Common myeloid progenitor, CD34-positive (primary cell): ENCODE results near the gene ATP5F1D.

Source experiments
- CTCF ChIA-PET: fragments of 350-600 bp; sonication (Branson Sonifier 250); formaldehyde crosslinking; loops from one replicate; lab custom pipeline; 2021; ENCODE audit warnings: antibody characterized with exemption; lab: Charles Lee
- POLR2A ChIA-PET: fragments of 350-600 bp; sonication (Branson Sonifier 250); formaldehyde crosslinking; loops from one replicate; lab custom pipeline; 2021; ENCODE audit warnings: antibody characterized with exemption; lab: Charles Lee
- DNase-seq, 3 donors: peaks; one replicate each; pipeline versions ENCODE4 v3.0.0 to v3.0.0-alpha.2; 2013
- H3K27ac ChIP-seq, 2 experiments: 1 replicate in 1 of 2; 2 replicates in 1 of 2; pipeline ENCODE4 v1.7.0; 2013; ENCODE audit warnings: inconsistent platforms in 2 of 2, low read length in 2 of 2, mild to moderate bottlenecking in 2 of 2, low read depth in 1 of 2, moderate library complexity in 1 of 2; ENCODE audit not compliant: severe bottlenecking in 2 of 2, insufficient read depth in 1 of 2, poor library complexity in 1 of 2
- H3K27me3 ChIP-seq, 5 experiments: replicated peaks in 2 of 5; 1 replicate in 3 of 5; 2 replicates in 2 of 5; pipeline versions ENCODE4 v1.6.1 to v1.7.0; 2013; ENCODE audit warnings: low read length in 4 of 5, mild to moderate bottlenecking in 2 of 5, moderate library complexity in 2 of 5, inconsistent platforms in 1 of 5; ENCODE audit not compliant: insufficient read depth in 5 of 5, control insufficient read depth in 4 of 5
- H3K36me3 ChIP-seq, 4 experiments: 1 replicate in 2 of 4; 2 replicates in 2 of 4; pipeline versions ENCODE4 v1.6.1 to v1.7.0; 2013; ENCODE audit warnings: low read length in 3 of 4, control low read depth in 1 of 4, mild to moderate bottlenecking in 1 of 4; ENCODE audit not compliant: control insufficient read depth in 4 of 4, insufficient read depth in 4 of 4
- H3K4me1 ChIP-seq, 4 experiments: 1 replicate in 3 of 4; 2 replicates in 1 of 4; pipeline versions ENCODE4 v1.6.1 to v1.7.1; 2013; ENCODE audit warnings: low read length in 3 of 4, mild to moderate bottlenecking in 3 of 4, control low read depth in 1 of 4, inconsistent platforms in 1 of 4, moderate library complexity in 1 of 4; ENCODE audit not compliant: control insufficient read depth in 4 of 4, insufficient read depth in 4 of 4; ENCODE audit errors: control extremely low read depth in 1 of 4
- H3K4me3 ChIP-seq, 7 experiments: 1 replicate in 4 of 7; 2 replicates in 3 of 7; pipeline versions ENCODE4 v1.5.1 to v1.7.0; 2013; ENCODE audit warnings: mild to moderate bottlenecking in 7 of 7, low read length in 6 of 7, moderate library complexity in 6 of 7, inconsistent platforms in 2 of 7, low read depth in 2 of 7, control low read depth in 1 of 7; ENCODE audit not compliant: insufficient read depth in 4 of 7, control insufficient read depth in 1 of 7; ENCODE audit errors: extremely low read depth in 1 of 7
- H3K9me3 ChIP-seq, 5 experiments: 1 replicate in 4 of 5; 2 replicates in 1 of 5; pipeline versions ENCODE4 v1.6.1 to v1.7.1; 2013; ENCODE audit warnings: low read length in 4 of 5, mild to moderate bottlenecking in 2 of 5, inconsistent platforms in 1 of 5, low read depth in 1 of 5, moderate library complexity in 1 of 5; ENCODE audit not compliant: control insufficient read depth in 4 of 5, insufficient read depth in 2 of 5; ENCODE audit errors: control extremely low read depth in 1 of 5
- WGBS: methylation state at CpG from one replicate; pipeline ENCODE4 v1.1.5; 2013; ENCODE audit not compliant: insufficient coverage; 5-methylcytosine and 5-hydroxymethylcytosine counted together

The ATP5F1D gene

DNA sequence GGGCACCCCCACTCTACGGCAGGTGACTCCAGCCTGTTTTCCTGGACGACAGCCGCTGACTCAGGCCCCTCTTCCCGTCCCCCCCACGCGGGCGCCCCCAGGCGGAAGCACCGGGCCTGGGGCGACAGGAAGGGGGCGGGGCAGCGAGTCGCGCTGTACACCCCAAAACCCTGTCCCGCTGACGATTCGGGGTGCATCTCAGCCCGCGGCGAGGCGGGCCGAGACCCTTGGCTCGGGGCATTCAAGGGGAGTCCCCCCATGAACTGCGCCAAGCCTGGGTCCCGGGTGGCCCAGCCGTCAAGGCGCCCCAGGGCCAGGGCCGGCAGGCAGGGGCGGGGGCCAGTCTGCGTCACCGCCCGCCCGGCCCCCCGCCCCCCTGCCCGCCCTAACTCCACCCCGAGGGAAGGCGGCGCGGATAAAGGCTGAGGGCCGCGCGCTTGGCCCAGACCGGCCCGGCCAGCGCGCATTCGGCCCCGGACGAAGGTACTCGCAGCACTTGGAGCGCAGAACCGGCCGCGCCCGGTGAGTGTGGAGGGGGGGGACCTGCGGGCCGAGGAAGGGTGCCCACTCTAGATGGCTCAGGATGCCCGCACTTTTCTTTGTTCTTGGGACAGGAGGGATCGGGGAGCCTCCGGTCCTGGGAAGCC lies 6.7 kb downstream of the ATP5F1D start, which contains the start of gene MIDN:
TSS of gene MIDN (plus strand) at position 445 of the 647 bp plus-strand sequence. CDS start 1,714 bp downstream, outside the sequence.
- POLR2A ChIA-PET: interaction anchor here (1.0 to 2.6 kb wide), 4 partner anchors 13 to 27 kb away, joined by 4 to 22 read pairs (median 12); partner anchors contain the start of genes CIRBP and FAM174C
- H3K4me1 ChIP-seq: peaks cover 0 to 55% (median 43%) of the 10 kb centered on the region in 4 experiments
- CTCF ChIA-PET: no interaction called here
- peak within 1 kb of the TSS; percentile 56 to 86 (median 71) for H3K4me3 ChIP-seq
- peak; percentile 78 to 91 (median 88) for DNase-seq
- 0% methylated on average over 36 of the region's 60 CpGs for WGBS
- H3K9me3 ChIP-seq: no peaks in the 10 kb centered on the region
- H3K36me3 ChIP-seq: peaks cover 0 to 25% (median 5%) of the 10 kb centered on the region in 4 experiments
- no peaks in the 10 kb centered on the region for H3K27me3 ChIP-seq
- H3K27ac ChIP-seq: peak within 1 kb of the TSS; percentile 83 to 94

DNA sequence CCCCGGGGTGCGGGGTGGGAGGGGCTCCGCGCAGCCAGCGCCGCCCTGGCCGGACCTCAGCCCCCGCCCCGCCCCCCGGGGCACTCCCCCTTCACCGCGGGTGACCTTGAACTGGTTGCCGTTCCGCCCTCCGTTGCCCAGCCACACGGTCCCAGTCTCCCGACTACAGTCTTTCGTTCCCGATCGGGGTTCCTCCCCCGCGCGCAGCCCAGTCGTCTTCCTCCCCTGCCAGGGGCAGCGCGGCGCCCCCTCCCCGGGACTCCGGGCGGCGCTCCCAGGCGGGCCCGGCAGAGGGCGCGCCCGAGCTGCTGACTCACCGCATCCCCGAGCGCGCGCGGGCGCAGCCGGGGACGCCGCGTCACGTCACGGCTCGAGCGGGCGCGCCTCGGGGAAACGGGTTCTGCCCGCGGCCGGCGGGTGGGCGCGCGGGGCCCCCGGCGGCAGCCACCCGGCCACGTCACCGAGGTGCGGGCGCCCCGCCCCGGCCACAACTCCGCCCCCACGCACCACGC lies 7.3 kb downstream of the ATP5F1D start:
- Histone ChIP-seq H3K4me3 (peak overlapping the region; percentile 56 to 86 (median 71)), H3K27ac (peak overlapping the region; percentile 83 to 94), H3K27me3 (no peaks in the 10 kb centered on the region), H3K36me3 (peaks cover 0 to 25% (median 5%) of the 10 kb centered on the region in 4 experiments), H3K9me3 (no peaks in the 10 kb centered on the region), H3K4me1 (peaks cover 0 to 55% (median 46%) of the 10 kb centered on the region in 4 experiments)
- peak; percentile 84 to 92 (median 91) for DNase-seq
- ChIA-PET POLR2A (interaction anchor here (0.6 to 2.6 kb wide), 5 partner anchors 13 to 121 kb away, joined by 4 to 22 read pairs (median 5); partner anchors contain the start of genes CIRBP and FAM174C), CTCF (no interaction called here)
- under 1% methylated on average over 57 of the region's 74 CpGs for WGBS

DNA sequence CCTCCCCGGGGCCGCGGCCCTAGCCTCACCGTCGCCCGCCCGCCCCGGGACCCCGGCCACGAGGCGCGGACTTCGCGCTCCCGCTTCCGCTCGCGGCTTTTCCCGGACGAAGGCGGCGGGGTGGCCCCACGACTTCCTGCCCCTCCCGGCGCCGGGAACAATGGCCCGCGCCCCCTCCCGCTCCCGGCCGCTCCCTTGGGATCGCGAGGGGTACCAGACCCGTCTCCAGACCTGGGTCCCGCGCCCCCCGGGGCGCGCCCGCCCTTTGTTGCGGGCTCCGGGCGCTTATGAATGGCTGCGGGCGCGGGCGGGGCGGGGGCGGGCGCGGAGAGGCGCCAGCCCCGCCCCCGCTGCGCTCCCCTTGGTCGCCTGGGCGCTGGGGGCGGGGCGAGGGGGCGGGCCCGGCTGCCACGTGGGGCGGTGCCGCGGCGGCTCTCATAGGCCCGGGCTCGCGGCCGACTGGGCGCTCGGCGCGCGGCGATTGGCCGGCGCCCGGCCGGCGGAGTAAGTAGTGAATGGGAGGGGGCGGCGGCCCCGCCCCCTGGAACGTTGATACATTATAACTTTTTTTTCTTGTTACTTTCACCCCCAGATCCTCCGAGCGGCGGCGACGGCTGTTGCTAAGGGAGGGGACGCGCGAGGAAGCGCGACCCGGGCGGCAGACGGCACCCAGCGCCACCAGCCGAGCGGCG lies 7.9 kb downstream of the ATP5F1D start:
- no peaks in the 10 kb centered on the region for H3K9me3 ChIP-seq
- DNase-seq: peak; percentile 91 to 96 (median 96)
- peak overlapping the region; percentile 54 to 94 for H3K27ac ChIP-seq
- 0% methylated on average over 54 of the region's 102 CpGs for WGBS
- H3K4me3 ChIP-seq: peak overlapping the region; percentile 70 to 87 (median 79)
- CTCF ChIA-PET: no interaction called here
- no peaks in the 10 kb centered on the region for H3K27me3 ChIP-seq
- POLR2A ChIA-PET: interaction anchor here (0.6 to 2.6 kb wide), 5 partner anchors 12 to 120 kb away, joined by 4 to 22 read pairs (median 5); partner anchors contain the start of genes CIRBP and FAM174C
- H3K4me1 ChIP-seq: peaks cover 0 to 55% (median 48%) of the 10 kb centered on the region in 4 experiments
- peaks cover 0 to 26% (median 8%) of the 10 kb centered on the region in 4 experiments for H3K36me3 ChIP-seq

DNA sequence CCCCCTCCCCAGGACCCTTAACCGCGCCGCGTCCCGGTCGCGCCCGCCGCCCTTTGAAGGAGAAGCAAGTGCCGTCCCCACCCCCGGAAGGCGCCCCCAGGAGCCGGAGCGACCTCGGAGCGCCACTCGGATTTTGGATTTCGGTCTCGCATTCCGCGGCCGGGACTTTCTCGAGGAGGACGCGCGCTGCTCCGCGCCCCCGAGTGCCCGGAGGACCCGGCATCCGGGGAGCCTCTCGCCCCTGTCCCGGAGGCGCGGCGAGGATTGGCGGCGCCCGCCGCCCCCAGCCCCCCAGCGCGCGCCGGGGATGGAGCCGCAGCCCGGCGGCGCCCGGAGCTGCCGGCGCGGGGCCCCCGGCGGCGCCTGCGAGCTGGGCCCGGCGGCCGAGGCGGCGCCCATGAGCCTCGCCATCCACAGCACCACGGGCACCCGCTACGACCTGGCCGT lies 8.5 kb downstream of the ATP5F1D start:
- H3K36me3 ChIP-seq: peaks cover 0 to 26% (median 13%) of the 10 kb centered on the region in 4 experiments
- CTCF ChIA-PET: no interaction called here
- peak overlapping the region in 1 of 2 experiments; percentile 89 for H3K27ac ChIP-seq
- no peak for DNase-seq
- H3K27me3 ChIP-seq: no peaks in the 10 kb centered on the region
- under 1% methylated on average over 66 of the region's 67 CpGs for WGBS
- peak overlapping the region; percentile 70 to 87 (median 79) for H3K4me3 ChIP-seq
- peaks cover 0 to 55% (median 48%) of the 10 kb centered on the region in 4 experiments for H3K4me1 ChIP-seq
- POLR2A ChIA-PET: interaction anchor here (1.8 to 2.6 kb wide), 2 partner anchors 16 to 19 kb away, joined by 19 to 22 read pairs; partner anchors contain the start of gene CIRBP
- H3K9me3 ChIP-seq: no peaks in the 10 kb centered on the region

DNA sequence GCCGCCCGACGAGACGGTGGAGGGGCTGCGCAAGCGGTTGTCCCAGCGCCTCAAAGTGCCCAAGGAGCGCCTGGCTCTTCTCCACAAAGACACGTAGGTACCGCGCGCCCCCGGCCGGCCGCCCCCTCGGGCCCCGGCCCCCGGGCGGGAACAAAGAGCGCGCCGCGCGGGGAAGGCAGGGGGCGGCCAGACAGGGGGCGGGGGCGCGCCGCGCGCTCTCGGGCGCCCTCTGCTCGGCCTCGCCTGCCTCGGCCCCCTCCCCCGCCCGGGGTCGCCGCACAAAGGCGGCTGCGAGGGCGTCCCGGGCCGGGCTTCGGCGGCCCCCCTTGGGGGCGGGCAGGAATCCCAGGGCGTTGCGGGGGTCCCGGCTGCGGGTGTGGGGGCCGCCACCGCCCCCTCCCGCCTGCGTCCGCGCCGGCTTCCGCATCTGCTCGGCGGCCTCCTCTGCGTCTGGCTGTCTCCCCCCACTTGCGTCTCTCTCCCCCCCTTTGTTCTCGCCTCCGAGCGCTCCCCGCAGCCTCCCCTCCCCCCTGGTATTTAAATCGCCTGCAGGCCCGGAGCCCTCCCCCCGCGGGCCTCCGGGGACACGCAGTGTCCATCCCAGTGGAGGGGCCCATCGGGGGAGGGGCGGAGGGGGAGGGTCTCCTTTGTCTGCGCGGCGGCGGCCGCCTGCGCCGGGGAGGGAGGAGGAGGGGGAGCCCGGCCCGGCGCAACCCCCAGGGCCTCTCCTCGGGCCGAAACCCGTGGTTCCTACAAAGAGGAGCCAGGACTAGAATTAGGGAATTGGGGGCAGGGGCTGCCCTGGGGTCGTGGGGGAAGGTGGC lies 9.1 kb downstream of the ATP5F1D start:
- Histone ChIP-seq H3K9me3 (no peaks in the 10 kb centered on the region), H3K4me1 (peaks cover 0 to 56% (median 50%) of the 10 kb centered on the region in 4 experiments), H3K36me3 (peaks cover 0 to 27% (median 20%) of the 10 kb centered on the region in 4 experiments), H3K27ac (peak overlapping the region; percentile 50 to 89), H3K27me3 (no peaks in the 10 kb centered on the region), H3K4me3 (peak overlapping the region; percentile 70 to 87 (median 79))
- WGBS: under 1% methylated on average over 62 of the region's 90 CpGs
- ChIA-PET POLR2A (interaction anchor here (2.6 to 7.0 kb wide), 2 partner anchors 17 to 19 kb away, joined by 22 to 98 read pairs; partner anchors contain the start of gene CIRBP), CTCF (interaction anchor here (7.9 kb wide), 1 partner anchor 14 kb away, joined by 60 read pairs; no protein-coding TSS in a partner anchor)
- peak in 2 of 3 donors; percentile 65 to 74 for DNase-seq
